Mesenteric fat pad (tissue), 1 donor: ENCODE results near the gene PPFIA2. TPM values are rescaled to one million over a fixed set of nuclear protein-coding genes. Genes with fewer than 3 reads are reported as not detected.
"Not testable (repeated sequence)": the region's sequence is repeated elsewhere in the genome, so short reads cannot be mapped to it uniquely, and the experiment has no call there.

ENCODE experiments used
- DNase-seq: peaks from one replicate; pipeline ENCODE4 v3.0.0-alpha.2; 2020; ENCODE audit warnings: low spot score
- total RNA-seq: library from RNA; stranded (reverse); fragmentation: NEBNext Ultra II Directional; extraction: Animal tissue kit (Norgen Biotek cat#: 25700); gene quantifications from one replicate; pipeline ENCODE4 v1.2.1, GENCODE V29; 2021
- donor health status: DM: yes; HTN: yes; CAD: no.

The PPFIA2 gene
- total RNA-seq, 1 donor from 2014 or later: 2.7 TPM

- no peak for DNase-seq
Measured at GRCh38 chr12:81670759-81671158, 88.4 kb downstream of the PPFIA2 start.

DNA sequence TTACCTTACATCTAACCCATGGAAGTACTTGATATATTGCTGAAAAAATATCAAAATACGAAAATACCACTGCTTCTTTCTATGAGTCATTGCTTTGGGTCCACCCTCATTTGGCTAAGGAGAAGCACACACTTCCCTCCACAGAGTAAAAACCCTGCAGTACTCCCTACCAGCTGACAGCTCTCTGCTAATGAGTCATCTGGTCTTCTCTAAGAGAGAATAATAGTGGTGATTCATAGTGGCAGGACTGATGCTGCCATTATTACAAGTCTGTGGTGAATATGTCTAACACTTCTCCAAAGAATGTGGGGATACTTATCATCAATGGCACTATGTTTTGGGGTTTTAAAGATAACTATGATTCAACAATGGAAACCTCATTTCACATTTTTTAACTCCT is 90.7 kb downstream of the PPFIA2 start:
- DNase-seq: no peak

- DNase-seq: not testable (repeated sequence)
Measured at GRCh38 chr12:81659310-81659709, 99.8 kb downstream of the PPFIA2 start.

- no peak for DNase-seq
Measured at GRCh38 chr12:81644503-81644902, 114.6 kb downstream of the PPFIA2 start.

DNA sequence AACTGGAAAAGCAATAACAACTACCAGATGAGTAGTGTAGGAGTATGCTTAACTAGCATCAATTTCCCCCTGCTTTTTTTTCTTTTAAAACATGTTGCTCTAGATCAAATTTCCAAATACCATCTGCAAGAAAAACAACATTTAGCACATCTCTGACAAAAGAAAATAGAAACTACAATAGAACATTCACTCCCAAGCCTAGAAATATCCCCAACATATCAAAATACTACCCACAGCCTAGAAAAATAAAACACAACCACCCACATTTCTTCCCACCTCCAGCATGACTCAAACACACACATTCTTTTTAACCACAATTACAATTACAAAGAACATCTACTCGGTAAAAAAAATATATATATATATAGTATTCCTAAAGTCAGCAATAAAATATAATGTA is 120.0 kb downstream of the PPFIA2 start:
- DNase-seq: no peak

GRCh38 chr12:81633127-81633526 is 126.0 kb downstream of the PPFIA2 start:
- no peak for DNase-seq

DNA sequence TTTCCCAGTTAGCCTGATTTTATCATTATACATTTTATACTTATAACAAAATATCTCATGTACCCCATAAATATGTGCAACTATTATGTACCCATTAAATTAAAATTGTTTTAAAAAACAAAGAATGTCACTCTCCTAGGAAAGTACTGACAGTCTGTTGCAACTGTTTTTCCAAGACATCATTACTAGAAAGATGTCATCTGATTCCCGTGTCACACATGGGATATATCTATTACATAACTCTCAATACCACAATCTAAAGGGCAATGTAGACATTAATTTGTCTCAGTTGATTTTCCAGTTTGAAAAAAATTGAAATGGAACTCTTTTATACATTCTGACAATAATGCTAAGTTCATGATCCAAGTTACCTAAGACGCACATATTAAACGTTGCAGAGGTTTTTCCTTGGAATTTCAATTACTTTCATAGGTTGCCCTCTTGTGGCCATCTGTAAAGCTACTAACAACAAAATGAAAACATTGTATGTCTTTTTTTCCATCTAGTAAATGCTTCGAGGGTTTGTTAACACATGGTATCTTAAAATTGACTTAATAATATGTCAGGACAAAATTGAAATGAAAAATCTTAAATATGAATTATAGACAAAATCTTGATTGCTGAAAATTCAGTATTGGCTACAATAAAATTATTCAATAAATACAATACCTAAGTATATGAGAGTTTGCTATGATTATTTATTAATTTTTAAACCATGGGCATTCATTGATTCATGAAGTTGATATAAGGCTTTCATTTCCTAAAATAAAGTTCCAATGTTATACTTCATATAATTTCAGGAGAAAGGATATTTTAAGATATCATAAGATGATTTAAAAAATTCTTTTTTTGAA is 131.6 kb downstream of the PPFIA2 start:
- no peak for DNase-seq

DNA sequence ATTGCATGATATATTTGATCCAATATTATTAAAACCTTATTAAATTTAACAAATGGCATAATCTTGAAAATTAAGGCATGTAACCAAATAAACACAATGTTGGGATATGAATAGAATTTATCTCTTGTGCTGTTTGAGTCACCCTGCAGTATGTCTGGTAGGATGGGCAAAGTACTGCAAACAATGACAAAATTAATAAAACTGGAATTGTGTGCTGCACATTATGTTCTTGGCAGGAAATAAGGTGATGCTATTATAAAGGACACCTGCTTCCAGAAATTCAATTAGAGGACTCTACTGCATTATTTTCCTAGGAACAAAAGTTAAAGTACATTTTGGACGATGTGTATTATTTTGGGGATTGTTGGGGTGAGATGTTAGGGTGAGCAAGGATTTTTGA is 132.7 kb downstream of the PPFIA2 start:
- DNase-seq: no peak

GRCh38 chr12:81617915-81618314 is 141.2 kb downstream of the PPFIA2 start:
- DNase-seq: no peak

- DNase-seq: no peak
Measured at GRCh38 chr12:81615026-81615588, 144.0 kb downstream of the PPFIA2 start.

- no peak for DNase-seq
Measured at GRCh38 chr12:81610955-81611889, 147.9 kb downstream of the PPFIA2 start.

DNA sequence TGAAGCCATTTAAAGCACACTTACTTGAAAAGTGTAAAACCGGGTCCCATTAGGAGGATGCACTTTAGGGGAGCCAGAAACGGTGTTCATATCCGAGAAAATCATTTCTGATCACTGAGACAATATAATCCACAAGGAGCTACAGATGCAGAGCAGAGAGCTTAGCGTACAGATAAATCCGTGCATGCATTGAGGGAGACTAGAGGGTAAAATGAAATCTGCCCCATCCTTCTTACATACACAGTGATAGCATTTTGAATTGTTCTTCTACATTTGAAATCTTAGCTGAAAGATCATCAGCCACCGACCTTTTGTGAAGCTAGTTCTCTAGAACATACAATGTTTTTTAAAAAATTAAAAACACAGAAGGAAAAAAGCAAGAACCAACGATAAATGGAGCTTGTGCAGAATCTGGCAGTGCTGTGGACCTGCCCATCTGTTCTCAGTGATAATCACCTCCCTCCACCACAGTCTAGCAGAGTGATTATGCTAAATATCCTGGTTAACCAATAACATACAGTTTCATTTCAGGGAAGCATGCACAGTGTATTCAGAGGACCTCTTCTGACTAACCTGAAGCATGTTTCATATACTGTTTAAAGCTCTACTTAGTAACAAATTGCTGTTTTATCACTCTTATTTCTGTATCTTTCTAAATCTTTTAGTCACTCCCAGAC is 161.1 kb downstream of the PPFIA2 start:
- no peak for DNase-seq

DNA sequence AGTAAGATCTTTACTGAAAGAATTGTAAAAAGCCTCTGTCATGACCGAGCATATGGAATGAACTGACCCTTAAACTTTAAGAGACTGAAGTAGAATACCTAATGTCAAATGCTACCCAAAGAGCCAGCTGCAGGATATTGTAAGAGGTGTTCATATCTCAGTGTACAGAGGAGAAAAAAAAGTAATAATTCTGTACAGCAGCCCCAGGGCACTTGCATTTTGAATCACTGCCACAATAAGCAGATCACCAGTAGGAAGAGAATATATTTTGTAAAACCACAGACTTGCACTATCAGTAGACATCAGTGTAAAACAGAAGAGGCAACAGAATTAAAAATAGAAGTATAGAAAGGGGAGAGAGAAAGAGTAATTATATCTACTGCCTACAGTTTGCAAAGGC is 162.6 kb downstream of the PPFIA2 start:
- DNase-seq: no peak

GRCh38 chr12:81591256-81591655 is 167.9 kb downstream of the PPFIA2 start:
- no peak for DNase-seq

GRCh38 chr12:81590703-81591102 is 168.4 kb downstream of the PPFIA2 start:
- not testable (repeated sequence) for DNase-seq

GRCh38 chr12:81588235-81589008 is 170.7 kb downstream of the PPFIA2 start:
- DNase-seq: no peak

DNA sequence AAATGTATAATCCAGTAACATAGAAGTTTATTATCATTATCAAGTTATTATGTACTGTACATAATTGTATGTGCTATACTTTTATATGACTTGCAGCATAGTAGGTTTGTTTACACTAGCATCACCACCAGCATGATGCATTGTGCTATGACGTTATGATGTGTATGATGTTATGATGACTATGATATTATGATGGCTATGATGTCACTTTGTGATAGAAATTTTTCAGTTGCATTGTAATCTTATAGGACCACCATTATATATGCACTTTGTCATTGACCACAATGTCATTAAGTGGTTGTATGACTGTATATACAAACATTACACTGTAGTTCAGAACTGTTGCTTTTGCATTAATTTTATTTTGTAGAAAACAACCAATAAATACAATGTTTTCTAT is 173.4 kb downstream of the PPFIA2 start:
- no peak for DNase-seq

- DNase-seq: no peak
Measured at GRCh38 chr12:81573228-81573627, 185.9 kb downstream of the PPFIA2 start.

DNA sequence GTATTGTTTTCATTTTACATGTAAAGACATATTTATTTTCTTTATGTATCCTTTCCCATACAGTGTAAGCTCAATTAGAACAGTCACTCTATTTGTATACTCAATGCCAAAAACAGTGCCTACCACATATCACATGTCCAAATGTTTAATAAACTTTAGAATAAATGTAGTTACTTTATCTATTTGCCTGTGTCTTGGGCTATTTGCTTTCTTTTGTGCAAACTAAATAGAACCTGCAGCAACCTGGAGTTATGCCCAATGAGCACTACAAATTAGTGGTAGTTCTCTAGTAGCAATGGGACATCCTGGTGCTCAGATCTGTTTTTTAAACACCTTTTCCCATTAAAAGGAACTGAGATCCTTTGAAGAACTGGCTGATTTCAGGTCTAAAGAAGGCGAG is 186.7 kb downstream of the PPFIA2 start:
- DNase-seq: no peak

- no peak for DNase-seq
Measured at GRCh38 chr12:81570234-81570633, 188.9 kb downstream of the PPFIA2 start.
